SK-N-SH (cell line): ENCODE measurements around the gene TJP2. TPM values are rescaled to one million over a fixed set of nuclear protein-coding genes. Genes with fewer than 3 reads are reported as not detected.

Source experiments
- CTCF ChIA-PET: fragments of 300-600, 350-600 bp; formaldehyde crosslinking; extraction: SDS; loops from one replicate; lab custom pipeline; 2021; lab: Yijun Ruan, JAX
- POLR2A ChIA-PET: fragments of 350-600 bp; sonication (Branson Sonifier 250); formaldehyde crosslinking; extraction: SDS; loops from one replicate; lab custom pipeline; 2020; ENCODE audit warnings: antibody characterized with exemption, inconsistent platforms; lab: Yijun Ruan, JAX
- DNase-seq: peaks from one replicate; pipeline ENCODE4 v3.0.0; 2012
- H2AFZ ChIP-seq: fragments of 200-600 bp; sonication (generic); 2 replicates; pipeline ENCODE4 v1.8.1; 2016; ENCODE audit warnings: antibody characterized with exemption, mild to moderate bottlenecking, low read depth
- H3F3A ChIP-seq: fragments of 200-600 bp; sonication (generic); replicated peaks from 2 replicates; pipeline ENCODE3; 2016; ENCODE audit warnings: antibody characterized with exemption, mild to moderate bottlenecking; ENCODE audit not compliant: insufficient read depth
- H3K27ac ChIP-seq, 2 experiments: fragments of 200-500 bp in 1 of 2; fragments of 200-600 bp in 1 of 2; sonication (Bioruptor generic) in 1 of 2; sonication (generic), shearing (Covaris generic) in 1 of 2; 2 replicates each; pipeline versions ENCODE4 v1.5.1 to v1.6.1; 2014 to 2016; ENCODE audit warnings: low read depth in 2 of 2, inconsistent platforms in 1 of 2, low read length in 1 of 2, mild to moderate bottlenecking in 1 of 2, mixed read lengths in 1 of 2
- H3K27me3 ChIP-seq: fragments of 200-600 bp; sonication (generic), shearing (Covaris generic); 2 replicates; pipeline ENCODE4 v1.6.1; 2016; ENCODE audit warnings: mixed run types; ENCODE audit not compliant: insufficient read depth
- H3K36me3 ChIP-seq, 2 experiments: fragments of 200-500 bp in 1 of 2; fragments of 200-600 bp in 1 of 2; sonication (Bioruptor generic) in 1 of 2; sonication (generic) in 1 of 2; replicated peaks in 1 of 2; 2 replicates each; pipeline versions ENCODE3 to v1.5.1; 2014 to 2016; ENCODE audit warnings: low read length in 1 of 2, mild to moderate bottlenecking in 1 of 2; ENCODE audit not compliant: insufficient read depth in 2 of 2, control insufficient read depth in 1 of 2
- H3K4me1 ChIP-seq, 2 experiments: fragments of 200-500 bp in 1 of 2; fragments of 200-600 bp in 1 of 2; sonication (Bioruptor generic) in 1 of 2; sonication (generic), shearing (Covaris generic) in 1 of 2; 2 replicates each; pipeline versions ENCODE4 v1.5.1 to v1.6.1; 2014 to 2016; ENCODE audit warnings: low read depth in 1 of 2, low read length in 1 of 2, mixed run types in 1 of 2; ENCODE audit not compliant: insufficient read depth in 2 of 2, control insufficient read depth in 1 of 2
- H3K4me2 ChIP-seq: fragments of 200-600 bp; sonication (generic), shearing (Covaris generic); 2 replicates; pipeline ENCODE4 v1.6.1; 2017; ENCODE audit warnings: mixed run types
- H3K4me3 ChIP-seq, 2 experiments: fragments of 200-500 bp in 1 of 2; fragments of 200-600 bp in 1 of 2; sonication (Bioruptor generic) in 1 of 2; sonication (generic), shearing (Covaris generic) in 1 of 2; 2 replicates each; pipeline versions ENCODE4 v1.5.1 to v1.8.1; 2014 to 2016; ENCODE audit warnings: low read depth in 2 of 2, inconsistent platforms in 1 of 2, low read length in 1 of 2, mild to moderate bottlenecking in 1 of 2, mixed read lengths in 1 of 2, moderate library complexity in 1 of 2
- H3K79me2 ChIP-seq: fragments of 200-600 bp; sonication (generic); 2 replicates; pipeline ENCODE4 v1.8.1; 2017; ENCODE audit warnings: mild to moderate bottlenecking; ENCODE audit not compliant: insufficient read depth
- H3K9ac ChIP-seq: fragments of 200-600 bp; sonication (generic); 2 replicates; pipeline ENCODE4 v1.6.1; 2017; ENCODE audit warnings: mixed run types
- H3K9me2 ChIP-seq: fragments of 200-600 bp; sonication (generic); 2 replicates; pipeline ENCODE4 v1.6.1; 2017; ENCODE audit warnings: mixed run types
- H3K9me3 ChIP-seq: fragments of 200-600 bp; sonication (generic); 2 replicates; pipeline ENCODE4 v1.6.1; 2017; ENCODE audit warnings: mixed run types, mild to moderate bottlenecking, moderate library complexity
- H4K20me1 ChIP-seq: fragments of 200-600 bp; sonication (generic); 2 replicates; pipeline ENCODE4 v1.6.1; 2017; ENCODE audit warnings: mild to moderate bottlenecking, mixed run types; ENCODE audit not compliant: insufficient read depth
- CHD2 ChIP-seq: fragments of 150-350 bp; IDR thresholded peaks from 2 replicates; pipeline ENCODE4 v1.6.1; 2018; ENCODE audit warnings: low read length; ENCODE audit not compliant: partially characterized antibody
- ELF1 ChIP-seq: IDR thresholded peaks from 2 replicates; pipeline ENCODE4 v1.4.0; 2012
- FOSL2 ChIP-seq: IDR thresholded peaks from 2 replicates; pipeline ENCODE4 v1.4.0; 2012; ENCODE audit warnings: low read depth, mild to moderate bottlenecking, moderate library complexity, borderline replicate concordance
- GATA2 ChIP-seq: sonication (generic); formaldehyde crosslinking; IDR thresholded peaks from 2 replicates; pipeline ENCODE4 v1.5.0; 2020; ENCODE audit warnings: mild to moderate bottlenecking, missing genetic modification reagents
- IRF3 ChIP-seq: fragments of 150-350 bp; IDR thresholded peaks from 2 replicates; pipeline ENCODE4 v1.6.1; 2016; ENCODE audit warnings: mild to moderate bottlenecking, low read depth, low read length
- JUND ChIP-seq: IDR thresholded peaks from 2 replicates; pipeline ENCODE4 v1.4.0; 2012
- NRF1 ChIP-seq: IDR thresholded peaks from 2 replicates; pipeline ENCODE4 v1.6.1; 2012; ENCODE audit warnings: low read depth, mild to moderate bottlenecking, low read length
- PBX3 ChIP-seq: IDR thresholded peaks from 2 replicates; pipeline ENCODE4; 2012
- POLR2AphosphoS5 ChIP-seq: IDR thresholded peaks from 2 replicates; pipeline ENCODE4 v1.6.1; 2012; ENCODE audit warnings: low read depth, low read length
- REST ChIP-seq: IDR thresholded peaks from 2 replicates; pipeline ENCODE4 v1.6.1; 2012; ENCODE audit warnings: mild to moderate bottlenecking, low read depth, low read length, moderate library complexity
- RFX5 ChIP-seq: IDR thresholded peaks from 2 replicates; pipeline ENCODE4 v1.6.1; 2012; ENCODE audit warnings: mild to moderate bottlenecking, improper control_type of control experiment, low read length
- RXRA ChIP-seq: IDR thresholded peaks from 2 replicates; pipeline ENCODE4 v1.4.0; 2012; ENCODE audit warnings: low read depth, mild to moderate bottlenecking, borderline replicate concordance
- SIN3A ChIP-seq: IDR thresholded peaks from 2 replicates; pipeline ENCODE4 v1.6.1; 2012; ENCODE audit warnings: low read depth, mild to moderate bottlenecking, low read length, moderate library complexity, borderline replicate concordance
- TAF1 ChIP-seq: IDR thresholded peaks from 2 replicates; pipeline ENCODE4 v1.6.1; 2012; ENCODE audit warnings: low read depth, mild to moderate bottlenecking, low read length, moderate library complexity, borderline replicate concordance
- USF1 ChIP-seq: IDR thresholded peaks from 2 replicates; pipeline ENCODE4 v1.4.0; 2012; ENCODE audit warnings: low read depth, borderline replicate concordance
- ZBTB33 ChIP-seq: IDR thresholded peaks from 2 replicates; pipeline ENCODE4 v1.4.0; 2012; ENCODE audit warnings: low read depth, borderline replicate concordance
- WGBS: methylation state at CpG from one replicate; pipeline ENCODE4 v1.1.6; 2017; ENCODE audit warnings: low lambda C conversion rate; 5-methylcytosine and 5-hydroxymethylcytosine counted together
- polyA plus RNA-seq, 3 experiments: library from polyadenylated mRNA; depleted of rRNA; stranded (reverse); fragments of >200 nt; gene quantifications; 2 replicates each; pipeline ENCODE4 v1.2.3, GENCODE V29; 2012

Gene TJP2
- polyA plus RNA-seq, 1 of the 3 experiments (the other 2 are of a cell fraction): 17.7 TPM

- H3K27ac ChIP-seq: no peak overlapping the region
- no peaks in the 10 kb centered on the region for H4K20me1 ChIP-seq
- H3K79me2 ChIP-seq: no peaks in the 10 kb centered on the region
- 14% methylated on average over 3 of the region's 3 CpGs for WGBS
- H3F3A ChIP-seq: no peaks in the 10 kb centered on the region
- ChIA-PET POLR2A (no interaction called here), CTCF (no interaction called here)
- H3K9me3 ChIP-seq: no peaks in the 10 kb centered on the region
- H2AFZ ChIP-seq: no peak overlapping the region
- H3K4me3 ChIP-seq: no peak overlapping the region
- H3K36me3 ChIP-seq: no peaks in the 10 kb centered on the region
- DNase-seq: no peak
- H3K9me2 ChIP-seq: no peaks in the 10 kb centered on the region
- no peaks in the 10 kb centered on the region for H3K4me1 ChIP-seq
- no peak overlapping the region for H3K4me2 ChIP-seq
- no peaks in the 10 kb centered on the region; the same call in 1 of the 2 replicates for H3K27me3 ChIP-seq
- no peak for TF ChIP-seq IRF3
- TF ChIP-seq USF1: no peak
- no peak for TF ChIP-seq FOSL2
- no peak for TF ChIP-seq ELF1
- TF ChIP-seq CHD2: no peak
- TF ChIP-seq REST: no peak
- TF ChIP-seq RFX5: no peak
- TF ChIP-seq RXRA: no peak
- TF ChIP-seq ZBTB33: no peak
- no peak for TF ChIP-seq TAF1
- TF ChIP-seq GATA2 (CRISPR knock-in tag): no peak
- TF ChIP-seq PBX3: no peak
- no peak for TF ChIP-seq JUND
- no peak for TF ChIP-seq SIN3A
- no peak for TF ChIP-seq POLR2AphosphoS5
- no peak for TF ChIP-seq NRF1
- no peak overlapping the region for H3K9ac ChIP-seq
These were observed 105.7 kb downstream of the TJP2 start for GRCh38 chr9:69279733-69280132.
